OCI-LY3 (cell line): ENCODE measurements around the gene MARCOL.

Experiments
- H2AFZ ChIP-seq: fragments of 200-600, 300-600 bp; shearing (Covaris generic); 2 replicates; pipeline ENCODE4 v1.6.0; 2014; ENCODE audit warnings: antibody characterized with exemption, low read depth, low read length
- H3K27ac ChIP-seq: fragments of 200-600, 300-600 bp; sonication (generic); 2 replicates; pipeline ENCODE4 v1.5.1; 2014; ENCODE audit warnings: mild to moderate bottlenecking, low read length, moderate library complexity, mixed read lengths
- H3K27me3 ChIP-seq: fragments of 200-600, 300-600 bp; sonication (generic); 2 replicates; pipeline ENCODE4 v1.6.1; 2014; ENCODE audit warnings: low read depth, low read length, mixed read lengths
- H3K36me3 ChIP-seq: fragments of 200-600, 300-600 bp; sonication (generic); replicated peaks from 2 replicates; pipeline ENCODE3; 2014; ENCODE audit warnings: low read depth, low read length, mixed read lengths
- H3K4me1 ChIP-seq: fragments of 300-600, 200-600 bp; sonication (generic); 2 replicates; pipeline ENCODE4 v1.6.1; 2014; ENCODE audit warnings: low read length, mixed read lengths
- H3K4me2 ChIP-seq: fragments of 200-600, 300-600 bp; sonication (generic); 2 replicates; pipeline ENCODE4 v1.6.1; 2014; ENCODE audit warnings: low read length, mixed read lengths
- H3K4me3 ChIP-seq: fragments of 300-600, 200-600 bp; sonication (generic); 2 replicates; pipeline ENCODE4 v1.5.1; 2014; ENCODE audit warnings: antibody characterized with exemption, mild to moderate bottlenecking, low read length, moderate library complexity
- H3K79me2 ChIP-seq: fragments of 300-600, 200-600 bp; shearing (Covaris generic); 2 replicates; pipeline ENCODE4 v1.6.1; 2014; ENCODE audit warnings: mild to moderate bottlenecking, low read length, mixed read lengths
- H3K9ac ChIP-seq: fragments of 300-600, 200-600 bp; shearing (Covaris generic); 2 replicates; pipeline ENCODE4 v1.6.0; 2014; ENCODE audit warnings: mild to moderate bottlenecking, low read length, moderate library complexity
- H3K9me3 ChIP-seq: fragments of 200-600, 300-600 bp; shearing (Covaris generic); 2 replicates; pipeline ENCODE4 v1.6.1; 2014; ENCODE audit warnings: low read length, mixed read lengths; ENCODE audit not compliant: insufficient read depth
- H4K20me1 ChIP-seq: fragments of 200-600, 300-600 bp; sonication (generic); 2 replicates; pipeline ENCODE4 v1.6.1; 2016; ENCODE audit warnings: low read length, mixed read lengths; ENCODE audit not compliant: insufficient read depth
- CTCF ChIP-seq: fragments of 200-600, 300-600 bp; sonication (generic); IDR thresholded peaks from 2 replicates; pipeline ENCODE4 v1.5.1; 2014; ENCODE audit warnings: antibody characterized with exemption, low read length, low read depth
- EZH2phosphoT487 ChIP-seq: fragments of 200-600 bp; shearing (Covaris generic); IDR thresholded peaks from 2 replicates; pipeline ENCODE4 v1.6.1; 2018; ENCODE audit warnings: antibody characterized with exemption, mixed run types, low read depth

Gene MARCOL

GRCh38 chr5:148237785-148238417, 424 bp upstream of the MARCOL start:
- no peak overlapping the region for H3K4me2 ChIP-seq
- H3K4me1 ChIP-seq: no peaks in the 10 kb centered on the region
- peaks cover 16% of the 10 kb centered on the region; the same call in 1 of the 2 replicates for H3K27me3 ChIP-seq
- TF ChIP-seq CTCF (no peak), EZH2phosphoT487 (no peak)
- H3K9ac ChIP-seq: no peak overlapping the region
- no peaks in the 10 kb centered on the region for H3K9me3 ChIP-seq
- H3K4me3 ChIP-seq: no peak overlapping the region
- H3K79me2 ChIP-seq: no peaks in the 10 kb centered on the region
- no peaks in the 10 kb centered on the region for H4K20me1 ChIP-seq
- H3K36me3 ChIP-seq: no peaks in the 10 kb centered on the region
- no peak overlapping the region for H2AFZ ChIP-seq
- no peak overlapping the region for H3K27ac ChIP-seq

GRCh38 chr5:148248894-148249293, 10.6 kb downstream of the MARCOL start:
- Histone ChIP-seq H3K4me3 (no peak overlapping the region), H3K4me1 (no peaks in the 10 kb centered on the region), H3K36me3 (no peaks in the 10 kb centered on the region), H3K4me2 (no peak overlapping the region), H3K27ac (no peak overlapping the region), H3K79me2 (no peaks in the 10 kb centered on the region), H3K27me3 (no peaks in the 10 kb centered on the region), H3K9me3 (no peaks in the 10 kb centered on the region), H2AFZ (no peak overlapping the region), H3K9ac (no peak overlapping the region), H4K20me1 (no peaks in the 10 kb centered on the region)
- TF ChIP-seq EZH2phosphoT487 (no peak), CTCF (no peak)

GRCh38 chr5:148255456-148255855, 17.1 kb downstream of the MARCOL start:
- TF ChIP-seq CTCF: no peak
- TF ChIP-seq EZH2phosphoT487: no peak
- Histone ChIP-seq H3K79me2 (no peaks in the 10 kb centered on the region), H3K27me3 (no peaks in the 10 kb centered on the region)

GRCh38 chr5:148259288-148259687, 21.0 kb downstream of the MARCOL start:
- Histone ChIP-seq H2AFZ (no peak overlapping the region), H3K9me3 (no peaks in the 10 kb centered on the region), H3K4me2 (no peak overlapping the region), H4K20me1 (no peaks in the 10 kb centered on the region), H3K27ac (no peak overlapping the region), H3K4me3 (no peak overlapping the region), H3K79me2 (no peaks in the 10 kb centered on the region), H3K9ac (no peak overlapping the region), H3K4me1 (no peaks in the 10 kb centered on the region), H3K36me3 (no peaks in the 10 kb centered on the region), H3K27me3 (no peaks in the 10 kb centered on the region)
- TF ChIP-seq EZH2phosphoT487: no peak
- TF ChIP-seq CTCF: no peak

More at GRCh38 chr5:148255456-148255855, 17.1 kb downstream of the MARCOL start:
- H4K20me1 ChIP-seq: no peaks in the 10 kb centered on the region
- no peak overlapping the region for H3K4me2 ChIP-seq
- H2AFZ ChIP-seq: no peak overlapping the region
- no peaks in the 10 kb centered on the region for H3K4me1 ChIP-seq
- H3K27ac ChIP-seq: no peak overlapping the region
- no peak overlapping the region for H3K9ac ChIP-seq
- H3K9me3 ChIP-seq: no peaks in the 10 kb centered on the region
- H3K4me3 ChIP-seq: no peak overlapping the region
- no peaks in the 10 kb centered on the region for H3K36me3 ChIP-seq
